GM23338 (cell line): Measurements from ENCODE around the gene FAM111A. TPM values are rescaled to one million over a fixed set of nuclear protein-coding genes. Genes with fewer than 3 reads are reported as not detected.

Experiments used
- ATAC-seq: fragments of 200-7000 bp; cut with Tn5 transposase; 3 replicates; pipeline ENCODE4 v1.9.1; 2020
- DNase-seq: peaks from one replicate; pipeline ENCODE4 v3.0.0-alpha.2; 2015; ENCODE audit warnings: low spot score
- H2AFZ ChIP-seq: fragments of 200-600 bp; sonication (generic); 2 replicates; pipeline ENCODE4 v1.8.0; 2016; ENCODE audit warnings: antibody characterized with exemption, mild to moderate bottlenecking, moderate library complexity
- H3F3A ChIP-seq: fragments of 200-600 bp; sonication (generic); replicated peaks from 2 replicates; pipeline ENCODE4 v1.8.0; 2017; ENCODE audit warnings: antibody characterized with exemption, mixed run types, low read depth
- H3K27ac ChIP-seq: fragments of 200-600 bp; sonication (generic); 2 replicates; pipeline ENCODE4 v1.6.1; 2016; ENCODE audit warnings: low read depth
- H3K27me3 ChIP-seq: fragments of 200-600 bp; sonication (generic); 2 replicates; pipeline ENCODE4 v1.8.0; 2016; ENCODE audit warnings: mild to moderate bottlenecking, mixed run types, moderate library complexity; ENCODE audit not compliant: insufficient read depth
- H3K36me3 ChIP-seq: fragments of 200-600 bp; sonication (generic); 2 replicates; pipeline ENCODE4 v1.8.0; 2016; ENCODE audit warnings: mild to moderate bottlenecking; ENCODE audit not compliant: insufficient read depth
- H3K4me1 ChIP-seq: fragments of 200-600 bp; sonication (generic); 2 replicates; pipeline ENCODE4 v1.8.0; 2016; ENCODE audit warnings: mild to moderate bottlenecking, moderate library complexity; ENCODE audit not compliant: insufficient read depth
- H3K4me2 ChIP-seq: fragments of 200-600 bp; sonication (generic); 2 replicates; pipeline ENCODE4 v1.7.1; 2017; ENCODE audit warnings: mixed run types
- H3K4me3 ChIP-seq: fragments of 200-600 bp; sonication (generic); 2 replicates; pipeline ENCODE4 v1.6.1; 2016; ENCODE audit warnings: mixed run types
- H3K79me2 ChIP-seq: fragments of 200-600 bp; sonication (generic); replicated peaks from 2 replicates; pipeline ENCODE4 v1.8.0; 2017; ENCODE audit warnings: mild to moderate bottlenecking; ENCODE audit not compliant: insufficient read depth
- H3K9me2 ChIP-seq: fragments of 200-600 bp; sonication (generic); 2 replicates; pipeline ENCODE4 v1.8.0; 2017; ENCODE audit not compliant: insufficient read depth
- H4K20me1 ChIP-seq: fragments of 200-600 bp; sonication (generic); replicated peaks from 2 replicates; pipeline ENCODE4 v1.8.0; 2017; ENCODE audit warnings: mild to moderate bottlenecking; ENCODE audit not compliant: insufficient read depth
- H3K27ac Mint-ChIP-seq: 2 replicates; pipeline ENCODE4 v1.8.0; 2020; ENCODE audit warnings: inconsistent platforms, mild to moderate bottlenecking, moderate library complexity, mixed read lengths
- H3K27me3 Mint-ChIP-seq: 3 replicates; pipeline ENCODE4 v1.8.0; 2022; ENCODE audit warnings: low read depth, mild to moderate bottlenecking, moderate library complexity, mixed read lengths, inconsistent platforms; ENCODE audit not compliant: insufficient read depth, poor library complexity
- H3K36me3 Mint-ChIP-seq: 3 replicates; pipeline ENCODE4 v1.8.0; 2021; ENCODE audit warnings: low read depth, mild to moderate bottlenecking, inconsistent platforms, moderate library complexity, mixed read lengths
- H3K4me1 Mint-ChIP-seq: 3 replicates; pipeline ENCODE4 v1.8.0; 2020; ENCODE audit warnings: mild to moderate bottlenecking, inconsistent platforms, mixed read lengths
- H3K4me3 Mint-ChIP-seq: 3 replicates; pipeline ENCODE4 v1.8.0; 2021; ENCODE audit warnings: moderate library complexity, mild to moderate bottlenecking, inconsistent platforms, mixed read lengths
- H3K9me3 Mint-ChIP-seq: 3 replicates; pipeline ENCODE4 v1.8.0; 2020; ENCODE audit warnings: moderate library complexity, mild to moderate bottlenecking, inconsistent platforms, mixed read lengths
- CREB1 ChIP-seq: fragments of 250-450 bp; sonication (Bioruptor Pico); IDR thresholded peaks from 2 replicates; pipeline ENCODE4 v1.5.0; 2020; ENCODE audit warnings: low read depth, mild to moderate bottlenecking, moderate library complexity
- EZH2 ChIP-seq: fragments of 200-600 bp; sonication (generic); IDR thresholded peaks from one replicate; pipeline ENCODE4 v1.8.0; 2017; ENCODE audit warnings: antibody characterized with exemption, mild to moderate bottlenecking, low read depth; ENCODE audit not compliant: unreplicated experiment
- EZH2phosphoT487 ChIP-seq: fragments of 200-600 bp; sonication (generic); IDR thresholded peaks from one replicate; pipeline ENCODE4 v1.8.1; 2018; ENCODE audit warnings: antibody characterized with exemption; ENCODE audit not compliant: unreplicated experiment
- JUNB ChIP-seq: IDR thresholded peaks from one replicate; pipeline ENCODE4 v1.6.1; 2016; ENCODE audit warnings: antibody characterized with exemption; ENCODE audit not compliant: unreplicated experiment
- NANOG ChIP-seq: IDR thresholded peaks from 2 replicates; pipeline ENCODE4 v1.6.1; 2016; ENCODE audit warnings: antibody characterized with exemption, borderline replicate concordance
- POLR2AphosphoS5 ChIP-seq: IDR thresholded peaks from 2 replicates; pipeline ENCODE4 v1.6.1; 2016; ENCODE audit warnings: antibody characterized with exemption, low read depth
- STAT1 ChIP-seq: IDR thresholded peaks from one replicate; pipeline ENCODE4 v1.6.1; 2016; ENCODE audit warnings: antibody characterized with exemption; ENCODE audit not compliant: unreplicated experiment
- ZNF114 ChIP-seq: fragments of 250-450 bp; sonication (Bioruptor Pico); IDR thresholded peaks from 2 replicates; pipeline ENCODE4 v1.5.0; 2020; ENCODE audit warnings: mild to moderate bottlenecking, moderate library complexity
- ZNF331 ChIP-seq: fragments of 250-450 bp; sonication (Bioruptor Pico); IDR thresholded peaks from 2 replicates; pipeline ENCODE4 v1.5.0; 2020; ENCODE audit warnings: low read depth, mild to moderate bottlenecking, moderate library complexity
- ZNF462 ChIP-seq: fragments of 250-450 bp; sonication (Bioruptor Pico); IDR thresholded peaks from 2 replicates; pipeline ENCODE4 v1.5.0; 2020; ENCODE audit warnings: mild to moderate bottlenecking, moderate library complexity
- polyA plus RNA-seq: library from polyadenylated mRNA; unstranded; fragments of >200 nt; fragmentation: Nextera tagmentation; extraction: Ambion mirVana; gene quantifications from 2 replicates; pipeline ENCODE4 v1.2.1, GENCODE V29; 2016
- total RNA-seq: library from RNA; depleted of rRNA; stranded (reverse); fragments of >200 nt; shearing (Covaris generic); gene quantifications from 2 replicates; pipeline ENCODE4 v1.2.3, GENCODE V29; 2014
- TF ChIP-seq, protein P1 (sequence below): IDR thresholded peaks from 2 replicates; pipeline ENCODE4 v1.6.1; 2016; ENCODE audit warnings: antibody characterized with exemption
- TF ChIP-seq, protein P2 (sequence below), 2 experiments: fragments of 200-600 bp in 1 of 2; sonication (generic) in 1 of 2; conservative IDR thresholded peaks; 2 replicates each; pipeline versions ENCODE4 v1.5.1 to v1.6.1; 2016 to 2017; ENCODE audit warnings: antibody characterized with exemption in 2 of 2, low read depth in 2 of 2, mild to moderate bottlenecking in 2 of 2, moderate library complexity in 1 of 2
- TF ChIP-seq, protein P3 (sequence below): IDR thresholded peaks from one replicate; pipeline ENCODE4 v1.6.1; 2018; ENCODE audit warnings: antibody characterized with exemption; ENCODE audit not compliant: unreplicated experiment

Gene FAM111A
- total and polyA plus RNA-seq, 2 experiments from 2014 or later, result 23.0 to 38.1 TPM

DNA sequence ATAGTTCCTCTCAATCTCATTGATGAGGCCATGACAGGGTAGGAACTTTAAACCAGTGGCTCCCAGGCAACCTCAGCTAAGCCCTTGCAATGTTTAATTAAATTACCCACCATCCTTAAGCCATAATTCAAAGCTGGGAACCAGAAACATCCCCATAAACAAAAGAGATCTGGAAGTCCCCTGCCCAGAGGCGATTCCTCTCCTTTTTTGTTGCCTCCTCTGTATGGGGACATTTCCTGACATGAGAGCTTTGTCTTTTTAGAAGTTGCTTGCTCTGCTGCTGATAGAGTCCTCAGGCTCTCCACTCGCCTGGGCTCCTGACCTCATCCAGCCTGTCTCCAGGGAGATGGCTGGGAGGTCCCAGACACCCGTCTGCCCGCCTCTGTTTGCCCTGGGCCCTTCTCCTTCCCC, 32.4 kb downstream of the FAM111A start (continued):
- TF ChIP-seq ZNF462 (CRISPR knock-in tag), result no peak
- TF ChIP-seq JUNB, result no peak
- TF ChIP-seq ZNF114 (CRISPR knock-in tag), result no peak
- TF ChIP-seq NANOG, result no peak

- H4K20me1 ChIP-seq, result 0 out of 2 replicates have a peak, but pooled peaks cover 7% of the 10 kb centered on the region
- peaks cover 16% of the 10 kb centered on the region for H3K27me3 Mint-ChIP-seq
- no peak overlapping the region for H3K4me3 ChIP-seq
- no peaks in the 10 kb centered on the region; the same call in 1 of the 2 replicates for H3K36me3 ChIP-seq
- no peak overlapping the region for H3K4me2 ChIP-seq
- ATAC-seq, result no peak
- H3F3A ChIP-seq, result peaks cover 5% of the 10 kb centered on the region; the same call in 1 of the 2 replicates
- no peak for DNase-seq
- peaks cover 35% of the 10 kb centered on the region for H3K4me1 Mint-ChIP-seq
- no peak overlapping the region for H2AFZ ChIP-seq
- H3K9me3 Mint-ChIP-seq, result peaks cover 30% of the 10 kb centered on the region
- no peak overlapping the region for H3K4me3 Mint-ChIP-seq
- H3K36me3 Mint-ChIP-seq, result peaks cover 46% of the 10 kb centered on the region
- peaks cover 21% of the 10 kb centered on the region for H3K79me2 ChIP-seq
- H3K27me3 ChIP-seq, result peaks cover 6% of the 10 kb centered on the region; the same call in 1 of the 2 replicates
- H3K9me2 ChIP-seq, result no peaks in the 10 kb centered on the region; the same call in 1 of the 2 replicates
- peaks cover 8% of the 10 kb centered on the region for H3K4me1 ChIP-seq
- no peak overlapping the region for H3K27ac Mint-ChIP-seq
- H3K27ac ChIP-seq, result no peak overlapping the region
- TF ChIP-seq STAT1, result no peak
- TF ChIP-seq ZNF331, result no peak
- TF ChIP-seq, protein P1, sequence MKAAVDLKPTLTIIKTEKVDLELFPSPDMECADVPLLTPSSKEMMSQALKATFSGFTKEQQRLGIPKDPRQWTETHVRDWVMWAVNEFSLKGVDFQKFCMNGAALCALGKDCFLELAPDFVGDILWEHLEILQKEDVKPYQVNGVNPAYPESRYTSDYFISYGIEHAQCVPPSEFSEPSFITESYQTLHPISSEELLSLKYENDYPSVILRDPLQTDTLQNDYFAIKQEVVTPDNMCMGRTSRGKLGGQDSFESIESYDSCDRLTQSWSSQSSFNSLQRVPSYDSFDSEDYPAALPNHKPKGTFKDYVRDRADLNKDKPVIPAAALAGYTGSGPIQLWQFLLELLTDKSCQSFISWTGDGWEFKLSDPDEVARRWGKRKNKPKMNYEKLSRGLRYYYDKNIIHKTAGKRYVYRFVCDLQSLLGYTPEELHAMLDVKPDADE, result no peak
- no peak for TF ChIP-seq EZH2phosphoT487
- TF ChIP-seq, protein P2, sequence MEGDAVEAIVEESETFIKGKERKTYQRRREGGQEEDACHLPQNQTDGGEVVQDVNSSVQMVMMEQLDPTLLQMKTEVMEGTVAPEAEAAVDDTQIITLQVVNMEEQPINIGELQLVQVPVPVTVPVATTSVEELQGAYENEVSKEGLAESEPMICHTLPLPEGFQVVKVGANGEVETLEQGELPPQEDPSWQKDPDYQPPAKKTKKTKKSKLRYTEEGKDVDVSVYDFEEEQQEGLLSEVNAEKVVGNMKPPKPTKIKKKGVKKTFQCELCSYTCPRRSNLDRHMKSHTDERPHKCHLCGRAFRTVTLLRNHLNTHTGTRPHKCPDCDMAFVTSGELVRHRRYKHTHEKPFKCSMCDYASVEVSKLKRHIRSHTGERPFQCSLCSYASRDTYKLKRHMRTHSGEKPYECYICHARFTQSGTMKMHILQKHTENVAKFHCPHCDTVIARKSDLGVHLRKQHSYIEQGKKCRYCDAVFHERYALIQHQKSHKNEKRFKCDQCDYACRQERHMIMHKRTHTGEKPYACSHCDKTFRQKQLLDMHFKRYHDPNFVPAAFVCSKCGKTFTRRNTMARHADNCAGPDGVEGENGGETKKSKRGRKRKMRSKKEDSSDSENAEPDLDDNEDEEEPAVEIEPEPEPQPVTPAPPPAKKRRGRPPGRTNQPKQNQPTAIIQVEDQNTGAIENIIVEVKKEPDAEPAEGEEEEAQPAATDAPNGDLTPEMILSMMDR (conservative IDR thresholded peaks at IDR 0.05; ENCODE audit: low read depth in 2 of 2), result no peak
- no peak for TF ChIP-seq CREB1 (CRISPR knock-in tag)
- TF ChIP-seq, protein P3, sequence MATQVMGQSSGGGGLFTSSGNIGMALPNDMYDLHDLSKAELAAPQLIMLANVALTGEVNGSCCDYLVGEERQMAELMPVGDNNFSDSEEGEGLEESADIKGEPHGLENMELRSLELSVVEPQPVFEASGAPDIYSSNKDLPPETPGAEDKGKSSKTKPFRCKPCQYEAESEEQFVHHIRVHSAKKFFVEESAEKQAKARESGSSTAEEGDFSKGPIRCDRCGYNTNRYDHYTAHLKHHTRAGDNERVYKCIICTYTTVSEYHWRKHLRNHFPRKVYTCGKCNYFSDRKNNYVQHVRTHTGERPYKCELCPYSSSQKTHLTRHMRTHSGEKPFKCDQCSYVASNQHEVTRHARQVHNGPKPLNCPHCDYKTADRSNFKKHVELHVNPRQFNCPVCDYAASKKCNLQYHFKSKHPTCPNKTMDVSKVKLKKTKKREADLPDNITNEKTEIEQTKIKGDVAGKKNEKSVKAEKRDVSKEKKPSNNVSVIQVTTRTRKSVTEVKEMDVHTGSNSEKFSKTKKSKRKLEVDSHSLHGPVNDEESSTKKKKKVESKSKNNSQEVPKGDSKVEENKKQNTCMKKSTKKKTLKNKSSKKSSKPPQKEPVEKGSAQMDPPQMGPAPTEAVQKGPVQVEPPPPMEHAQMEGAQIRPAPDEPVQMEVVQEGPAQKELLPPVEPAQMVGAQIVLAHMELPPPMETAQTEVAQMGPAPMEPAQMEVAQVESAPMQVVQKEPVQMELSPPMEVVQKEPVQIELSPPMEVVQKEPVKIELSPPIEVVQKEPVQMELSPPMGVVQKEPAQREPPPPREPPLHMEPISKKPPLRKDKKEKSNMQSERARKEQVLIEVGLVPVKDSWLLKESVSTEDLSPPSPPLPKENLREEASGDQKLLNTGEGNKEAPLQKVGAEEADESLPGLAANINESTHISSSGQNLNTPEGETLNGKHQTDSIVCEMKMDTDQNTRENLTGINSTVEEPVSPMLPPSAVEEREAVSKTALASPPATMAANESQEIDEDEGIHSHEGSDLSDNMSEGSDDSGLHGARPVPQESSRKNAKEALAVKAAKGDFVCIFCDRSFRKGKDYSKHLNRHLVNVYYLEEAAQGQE, result no peak
- TF ChIP-seq ZNF114 (CRISPR knock-in tag), result no peak
- no peak for TF ChIP-seq EZH2
- no peak for TF ChIP-seq POLR2AphosphoS5
- no peak for TF ChIP-seq NANOG
- TF ChIP-seq JUNB, result no peak
Measured at GRCh38 chr11:59176330-59176729, 33.7 kb downstream of the FAM111A start.
